Astrocyte of the spinal cord (primary cell): ENCODE measurements around the gene ULK3.
"Not testable (repeated sequence)": the region's sequence is repeated elsewhere in the genome, so short reads cannot be mapped to it uniquely, and the experiment has no call there.

Experiments
- DNase-seq: peaks from one replicate; pipeline ENCODE4 v3.0.0; 2011; ENCODE audit warnings: low read depth, low spot score
- H3K4me3 ChIP-seq: 2 replicates; pipeline ENCODE4 v1.5.1; 2011; ENCODE audit warnings: low read depth, mild to moderate bottlenecking, low read length, moderate library complexity
- CTCF ChIP-seq: IDR thresholded peaks from 2 replicates; pipeline ENCODE4 v1.5.1; 2012; ENCODE audit warnings: low read depth, mild to moderate bottlenecking, low read length, inconsistent platforms
- in situ Hi-C: cut with HindIII; loops from 2 replicates; pipeline ENCODE4 v1.10.0; 2017; ENCODE audit warnings: low sequenced_read_pairs

ULK3 gene

GRCh38 chr15:74888716-74889115 is 45.8 kb upstream of the ULK3 start:
- H3K4me3 ChIP-seq, result no peak overlapping the region
- in situ Hi-C loops, result no loop called here
- no peak for TF ChIP-seq CTCF
- no peak for DNase-seq

- DNase-seq, H3K4me3 ChIP-seq, in situ Hi-C loops: not testable (repeated sequence)
Measured at GRCh38 chr15:74887537-74888193, 44.7 kb upstream of the ULK3 start.

- no peak for DNase-seq
- no peak overlapping the region for H3K4me3 ChIP-seq
- TF ChIP-seq CTCF, result no peak
- in situ Hi-C loops, result no loop called here
Measured at GRCh38 chr15:74885461-74885860, 42.5 kb upstream of the ULK3 start.

GRCh38 chr15:74884428-74885223 is 41.7 kb upstream of the ULK3 start:
- DNase-seq, result no peak
- in situ Hi-C loops, result no loop called here
- TF ChIP-seq CTCF, result no peak
- no peak overlapping the region for H3K4me3 ChIP-seq

GRCh38 chr15:74882528-74882927 is 39.6 kb upstream of the ULK3 start:
- in situ Hi-C loops, result no loop called here
- H3K4me3 ChIP-seq, result no peak overlapping the region
- DNase-seq, result no peak
- no peak for TF ChIP-seq CTCF

GRCh38 chr15:74878273-74878672 is 35.3 kb upstream of the ULK3 start:
- in situ Hi-C loops, result no loop called here
- H3K4me3 ChIP-seq, result no peak overlapping the region
- TF ChIP-seq CTCF, result no peak
- no peak for DNase-seq

GRCh38 chr15:74873756-74874424 is 30.9 kb upstream of the ULK3 start:
- no peak for DNase-seq
- H3K4me3 ChIP-seq, result peak overlapping the region; percentile 85
- no peak for TF ChIP-seq CTCF
- in situ Hi-C loops, result no loop called here
